Upper lobe of left lung (tissue), 6 donors: ENCODE results near the gene MORF4L1. TPM values are rescaled to one million over a fixed set of nuclear protein-coding genes. Genes with fewer than 3 reads are reported as not detected.

ENCODE experiments used
- ATAC-seq, 2 donors: fragments of 200-7000 bp; cut with Tn5 transposase; one replicate each; pipeline ENCODE4 v1.9.1; 2022; ENCODE audit warnings: mild to moderate bottlenecking in 2 of 2, moderate library complexity in 2 of 2; ENCODE audit not compliant: low FRiP score in 2 of 2
- DNase-seq, 2 donors: peaks; one replicate each; pipeline ENCODE4 v3.0.0-alpha.2; 2019 to 2020
- H3K27ac ChIP-seq, 4 donors: fragments of 200-600 bp; sonication (generic); one replicate each; pipeline ENCODE4 v1.5.1; 2016 to 2019
- H3K27me3 ChIP-seq, 4 donors: fragments of 200-600 bp; sonication (generic); one replicate each; pipeline ENCODE4 v1.5.1; 2017 to 2019
- H3K36me3 ChIP-seq, 4 donors: fragments of 200-600 bp; sonication (generic); one replicate each; pipeline ENCODE4 v1.5.1; 2016 to 2019
- H3K4me1 ChIP-seq, 4 donors: fragments of 200-600 bp; sonication (generic); one replicate each; pipeline ENCODE4 v1.5.1; 2018 to 2019
- H3K4me3 ChIP-seq, 4 donors: fragments of 200-600 bp; sonication (generic); one replicate each; pipeline ENCODE4 v1.5.1; 2017 to 2019; ENCODE audit warnings: mild to moderate bottlenecking in 2 of 4, moderate library complexity in 1 of 4
- H3K9me3 ChIP-seq, 4 donors: fragments of 200-600 bp; sonication (generic); one replicate each; pipeline ENCODE4 v1.5.1; 2018 to 2019
- CTCF ChIP-seq, 6 experiments: fragments of 450-650 bp in 4 of 6; fragments of 200-600 bp in 2 of 6; sonication (generic) in 2 of 6; IDR thresholded peaks; one replicate each; pipeline ENCODE4 v1.5.1; 2016 to 2019; ENCODE audit warnings: antibody characterized with exemption in 6 of 6
- EP300 ChIP-seq, 4 donors: sonication (generic); formaldehyde crosslinking; IDR thresholded peaks; one replicate each; pipeline ENCODE4 v1.5.1; 2017; ENCODE audit warnings: antibody characterized with exemption in 4 of 4, control low read depth in 2 of 4
- POLR2A ChIP-seq, 4 donors: fragments of 450-650 bp; IDR thresholded peaks; one replicate each; pipeline ENCODE4 v1.5.1; 2016 to 2017; ENCODE audit warnings: antibody characterized with exemption in 4 of 4, mild to moderate bottlenecking in 2 of 4
- POLR2AphosphoS5 ChIP-seq, 2 donors: sonication (generic); formaldehyde crosslinking; IDR thresholded peaks; one replicate each; pipeline ENCODE4 v1.5.1; 2017; ENCODE audit warnings: antibody characterized with exemption in 2 of 2
- WGBS, 2 donors: methylation state at CpG; one replicate each; pipeline ENCODE4 v1.1.5; 2017 to 2018; 5-methylcytosine and 5-hydroxymethylcytosine counted together
- small RNA-seq, 4 donors: library from RNA; depleted of rRNA; stranded (forward); fragments of <200 nt; gene quantifications; one replicate each; pipeline ENCODE3, GENCODE V24; 2016
- total RNA-seq, 6 donors: library from RNA; depleted of rRNA in 4 of 6; stranded (reverse); fragments of >200 nt in 4 of 6; gene quantifications; one replicate each; pipeline versions ENCODE4 v1.1.0 to v1.2.1, GENCODE V29; 2016 to 2021
- donor health status: DM: no; HTN: no; CAD: no; lungs with moderate emphysema.
- donor health status: DM: no; HTN: yes; CAD: no; lungs with severe emphysema.

The MORF4L1 gene
- total RNA-seq, 6 donors from 2014 or later, result 202 to 462 (median 292) TPM

- Histone ChIP-seq H3K36me3 (no peaks in the 10 kb centered on the region), H3K4me3 (no peak overlapping the region), H3K9me3 (no peaks in the 10 kb centered on the region), H3K27me3 (no peaks in the 10 kb centered on the region), H3K4me1 (peaks cover 18 to 41% (median 25%) of the 10 kb centered on the region in 4 donors), H3K27ac (no peak overlapping the region)
- WGBS, 2 donors, result 75 to 94% methylated on average over 5 of the region's 5 CpGs
- DNase-seq (no peak), ATAC-seq (no peak)
- no peak for TF ChIP-seq POLR2A (IDR thresholded peaks at IDR 0.05)
- TF ChIP-seq POLR2AphosphoS5 (IDR thresholded peaks at IDR 0.05), result no peak
- TF ChIP-seq CTCF (IDR thresholded peaks at IDR 0.05), result no peak
- TF ChIP-seq EP300 (IDR thresholded peaks at IDR 0.05), result no peak
These were observed 73.8 kb downstream of the MORF4L1 start for GRCh38 chr15:78946493-78946892.

- Histone ChIP-seq H3K4me3 (no peak overlapping the region), H3K27me3 (no peaks in the 10 kb centered on the region), H3K27ac (no peak overlapping the region), H3K9me3 (no peaks in the 10 kb centered on the region), H3K36me3 (no peaks in the 10 kb centered on the region), H3K4me1 (peaks cover 26 to 49% (median 32%) of the 10 kb centered on the region in 4 donors)
- whole genome bisulfite sequencing, 2 donors, result 81 to 95% methylated on average over 5 of the region's 5 CpGs
- DNase-seq (no peak), ATAC-seq (no peak)
- TF ChIP-seq EP300 (IDR thresholded peaks at IDR 0.05), result no peak
- TF ChIP-seq POLR2A (IDR thresholded peaks at IDR 0.05), result no peak
- no peak for TF ChIP-seq CTCF (IDR thresholded peaks at IDR 0.05)
- no peak for TF ChIP-seq POLR2AphosphoS5 (IDR thresholded peaks at IDR 0.05)
These were observed 74.8 kb downstream of the MORF4L1 start for GRCh38 chr15:78947506-78947905.

Small RNA genes within 50 kb of the gene (small RNA-seq; reads per million reads assigned to genes)
- gene RNU6-415P, result 0 reads per million in 4 donors

Other genes starting within 250 kb of the MORF4L1 start
- not detected for gene CHRNB4, start 231.7 kb upstream of the MORF4L1 start, total RNA-seq
- gene ADAMTS7, start 61.4 kb upstream of the MORF4L1 start, total RNA-seq, result 10 to 100 TPM in 1 of 6 donors, 1 to 10 TPM in 5; 1.8 to 10.2 (median 5.1) TPM
- 1,000 to 10,000 TPM in 4 of 6 donors, 100 to 1,000 TPM in 2; 699 to 3,907 (median 1,498) TPM for gene CTSH, start 72.2 kb downstream of the MORF4L1 start, total RNA-seq
- gene RASGRF1, start 217.9 kb downstream of the MORF4L1 start, total RNA-seq, result 10 to 100 TPM; 27.2 to 64.6 (median 54.7) TPM